GM18517 (cell line): ENCODE results near the gene CBFA2T2.
"Not testable (repeated sequence)": the region's sequence is repeated elsewhere in the genome, so short reads cannot be mapped to it uniquely, and the experiment has no call there.

Experiments
- ATAC-seq: cut with Tn5 transposase; IDR thresholded peaks from one replicate; pipeline ENCODE4 v1.9.1; 2021; ENCODE audit warnings: mild to moderate bottlenecking, moderate library complexity; ENCODE audit not compliant: unreplicated experiment

The CBFA2T2 gene

GRCh38 chr20:33569802-33570391, 80.0 kb downstream of the CBFA2T2 start:
- ATAC-seq = no peak

DNA sequence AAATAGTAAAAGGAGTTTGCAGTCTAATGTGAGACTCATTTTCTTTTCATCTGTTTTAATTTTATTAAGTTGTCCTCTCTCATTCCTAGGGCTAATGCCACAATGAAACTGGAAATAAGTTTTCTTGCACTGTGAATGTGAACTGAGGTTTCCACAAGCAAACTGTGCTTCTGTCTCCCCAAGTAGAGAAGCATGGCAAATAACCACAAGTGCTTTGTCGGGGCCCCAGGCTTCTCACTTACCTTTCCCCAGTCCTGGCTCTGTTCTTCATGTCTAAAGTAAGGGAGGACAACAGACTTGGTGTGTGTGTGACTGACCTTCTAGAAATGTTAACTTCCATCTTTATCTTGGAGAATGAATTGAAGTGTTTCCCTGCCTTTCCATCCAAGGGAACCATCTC, 80.8 kb downstream of the CBFA2T2 start:
- no peak for ATAC-seq

DNA sequence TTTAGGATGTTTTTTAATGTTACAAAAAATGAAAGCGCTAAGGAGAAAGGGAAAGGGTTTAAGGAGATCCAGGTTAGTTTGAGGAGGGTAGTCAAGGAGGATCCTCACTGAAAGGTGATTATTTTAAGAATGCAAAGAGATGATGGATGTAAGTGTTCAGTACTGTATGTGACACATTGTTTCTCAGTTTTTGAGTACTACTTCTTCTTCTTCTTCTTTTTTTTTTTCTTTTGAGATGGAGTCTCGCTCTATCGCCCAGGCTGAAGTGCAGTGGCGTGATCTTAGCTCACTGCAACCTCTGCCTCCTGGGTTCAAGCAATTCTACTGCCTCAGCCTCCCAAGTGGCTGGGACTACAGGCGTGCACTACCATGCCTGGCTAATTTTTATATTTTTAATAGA, 83.4 kb downstream of the CBFA2T2 start:
- not testable (repeated sequence) for ATAC-seq

DNA sequence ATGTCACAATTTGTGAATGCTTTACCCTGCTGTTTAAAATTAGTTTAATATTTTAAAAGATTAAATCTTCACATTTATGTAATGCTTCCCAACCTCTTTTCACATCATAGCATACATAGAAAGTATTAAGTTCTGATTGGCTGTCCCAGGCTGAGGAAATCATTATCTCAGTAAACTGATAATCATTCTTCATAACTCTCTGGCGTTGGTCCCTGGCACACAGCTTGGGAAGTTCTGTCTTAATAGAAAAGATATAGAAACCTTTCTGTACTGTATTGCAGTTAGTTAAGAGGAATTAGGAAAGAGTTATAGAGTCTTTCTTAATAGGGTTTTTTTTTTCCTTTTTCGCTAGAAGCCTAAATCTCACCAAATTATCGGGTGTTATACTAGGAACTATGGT, 85.4 kb downstream of the CBFA2T2 start:
- ATAC-seq = no peak

DNA sequence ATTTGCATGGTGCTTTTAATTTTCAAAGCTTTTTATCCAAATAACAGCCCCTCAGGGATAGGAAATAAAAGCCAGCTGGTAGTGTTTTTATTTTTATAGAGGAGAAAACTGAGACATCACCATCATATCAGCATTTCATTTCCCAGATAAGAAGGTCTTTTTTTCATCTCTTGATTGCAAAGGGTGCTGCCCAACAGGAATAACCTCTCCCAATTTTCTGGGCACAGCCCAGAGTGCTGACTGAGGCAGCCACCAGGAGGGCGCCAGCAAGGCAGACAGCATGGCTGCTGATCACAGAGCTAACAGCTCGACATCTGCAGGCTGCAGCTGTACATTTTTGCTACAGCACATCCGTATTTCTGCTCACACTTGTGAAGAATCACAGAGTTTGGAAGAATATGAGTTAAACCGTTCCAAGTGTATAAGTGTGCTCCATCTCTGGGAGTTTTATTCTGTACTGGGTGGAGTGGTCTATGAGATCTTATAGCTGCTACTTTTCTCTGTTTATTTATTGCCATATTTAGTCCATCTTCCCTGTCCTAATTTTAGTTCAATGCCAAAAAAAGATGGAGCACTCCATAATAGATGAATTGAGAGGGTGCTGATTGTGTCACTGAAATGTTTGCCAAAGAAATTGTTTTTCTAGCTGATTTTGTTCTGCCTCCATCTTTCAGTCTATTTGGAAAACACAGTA, 86.7 kb downstream of the CBFA2T2 start:
- ATAC-seq = no peak

DNA sequence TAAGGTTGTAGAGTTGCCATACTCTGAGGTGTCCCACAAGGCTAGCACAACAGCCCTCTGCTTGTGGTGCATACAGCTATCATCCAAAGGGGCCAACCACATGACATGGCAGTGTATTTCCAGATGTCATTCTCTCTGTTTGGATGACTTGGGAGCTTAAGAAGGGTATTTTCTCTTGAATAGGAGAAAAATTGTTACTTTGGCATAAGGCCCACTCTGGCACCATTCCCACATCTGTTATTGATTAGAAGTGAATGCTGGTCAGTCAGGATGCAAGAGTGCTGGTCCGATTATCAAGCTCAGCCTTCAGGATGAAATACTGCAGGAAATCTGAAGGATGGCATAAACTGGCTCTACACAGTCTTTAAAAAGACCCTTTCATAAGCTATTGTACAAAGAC, 88.6 kb downstream of the CBFA2T2 start:
- no peak for ATAC-seq

- no peak for ATAC-seq
Observed at GRCh38 chr20:33583143-33583542, 93.2 kb downstream of the CBFA2T2 start.

DNA sequence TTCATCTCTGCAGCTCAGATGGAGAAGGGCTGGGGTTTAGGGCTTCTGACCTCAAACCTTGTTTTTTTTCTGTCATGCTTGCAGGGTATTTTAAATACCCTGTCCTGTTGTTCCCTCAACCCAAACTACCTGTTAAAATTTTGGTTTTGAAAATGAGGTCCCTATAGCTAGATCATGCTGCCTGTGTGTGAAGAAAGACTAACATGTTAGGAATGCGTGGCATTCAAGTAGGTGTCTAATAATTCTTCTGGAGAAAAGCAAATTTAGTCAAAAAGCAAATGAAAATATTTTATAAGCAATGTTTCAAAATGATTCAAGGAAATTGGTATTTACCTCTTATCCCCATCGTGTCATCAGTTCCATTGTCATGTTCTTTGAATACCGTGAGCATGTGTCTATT, 95.1 kb downstream of the CBFA2T2 start:
- no peak for ATAC-seq

DNA sequence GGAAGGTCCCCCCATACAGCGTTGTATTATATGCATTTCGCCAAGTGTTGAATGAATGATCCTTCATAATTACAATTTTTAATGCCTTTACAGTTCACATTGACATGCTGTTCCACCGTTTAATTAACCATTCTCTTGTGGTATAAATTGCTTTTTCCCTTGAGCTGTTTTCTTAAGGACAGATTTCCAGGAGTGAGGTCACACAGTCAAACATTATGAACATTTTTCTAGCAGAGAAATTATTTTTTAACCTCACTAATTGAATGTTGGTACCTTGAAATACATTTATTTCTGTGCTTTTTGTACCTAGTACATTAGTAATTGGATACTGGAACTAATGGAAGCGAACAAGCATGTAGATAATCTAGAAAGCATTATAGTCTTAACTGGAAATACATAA, 95.5 kb downstream of the CBFA2T2 start:
- ATAC-seq = no peak

DNA sequence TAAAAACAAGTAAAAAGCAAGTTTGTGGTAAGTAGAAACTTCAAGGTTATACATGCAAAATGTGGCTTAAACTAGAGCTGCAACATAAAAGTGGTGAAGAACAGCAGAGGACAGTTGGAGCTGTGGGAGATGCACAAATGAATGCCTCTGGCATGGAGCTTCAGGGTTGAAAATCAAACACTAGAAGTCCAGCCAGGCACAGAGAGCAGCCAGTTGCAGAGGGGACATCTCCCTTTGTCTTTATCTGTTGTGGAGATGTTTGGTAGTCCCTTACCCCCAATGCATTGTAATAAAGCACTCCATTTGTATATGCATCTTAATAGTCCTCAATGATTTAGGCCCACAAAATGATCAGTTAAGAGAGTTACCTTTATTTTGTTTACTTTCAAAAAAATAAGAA, 99.2 kb downstream of the CBFA2T2 start:
- ATAC-seq = no peak

- not testable (repeated sequence) for ATAC-seq
Observed at GRCh38 chr20:33591901-33592300, 102.0 kb downstream of the CBFA2T2 start.

DNA sequence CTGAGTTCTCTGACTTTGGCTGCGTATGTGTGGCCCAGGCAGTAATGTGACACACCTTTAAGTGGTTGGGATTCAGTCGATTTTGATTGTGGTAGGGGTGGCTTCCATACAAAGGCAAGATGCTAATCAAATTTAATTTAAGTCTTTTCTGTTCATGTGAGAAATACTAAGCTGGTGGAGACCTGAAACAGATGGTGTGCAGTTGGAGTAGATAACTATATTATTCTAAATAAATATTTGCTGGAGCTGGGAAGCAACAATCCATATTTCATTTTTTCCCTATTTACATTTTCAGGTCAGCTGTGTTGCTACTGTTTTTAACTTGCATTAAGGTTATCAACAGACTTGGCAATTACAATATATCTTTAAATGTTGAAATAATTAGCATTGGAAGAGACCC, 104.8 kb downstream of the CBFA2T2 start:
- no peak for ATAC-seq

DNA sequence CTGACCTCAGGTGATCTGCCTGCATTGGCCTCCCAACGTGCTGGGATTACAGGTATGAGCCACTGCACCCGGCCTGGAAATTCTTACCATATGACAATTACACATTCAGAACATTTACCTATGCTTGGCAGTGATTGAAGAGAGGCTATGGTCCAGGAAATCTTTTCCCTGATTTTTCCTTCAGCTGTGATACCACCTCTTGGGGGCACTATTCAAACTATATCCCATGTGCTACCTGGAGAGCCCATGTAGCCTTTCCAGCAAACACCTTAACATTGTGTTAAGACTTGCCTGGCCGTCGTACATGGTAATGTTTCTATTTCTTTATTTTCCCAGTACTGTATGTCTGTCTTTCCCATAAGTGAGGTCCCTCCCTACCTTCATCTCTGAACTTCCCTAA, 110.5 kb downstream of the CBFA2T2 start:
- ATAC-seq = no peak

DNA sequence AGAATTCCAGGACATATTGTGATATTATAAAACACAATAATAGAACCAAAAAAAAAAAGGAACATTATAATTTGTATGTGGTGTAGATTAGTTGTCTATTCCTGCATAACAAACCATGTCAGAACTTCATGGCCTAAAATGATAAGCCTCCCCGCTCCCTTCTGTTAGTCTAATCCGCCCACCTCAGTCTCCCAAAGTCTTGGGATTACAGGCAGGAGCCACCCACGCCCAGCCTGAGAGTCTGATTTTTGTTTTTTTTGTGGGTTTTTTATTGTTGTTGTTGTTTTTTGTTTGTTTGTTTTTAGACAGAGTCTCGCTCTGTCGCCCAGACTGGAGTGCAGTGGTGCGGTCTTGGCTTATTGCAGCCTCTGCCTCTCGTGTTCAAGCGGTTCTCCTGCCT, 111.1 kb downstream of the CBFA2T2 start:
- ATAC-seq = no peak

DNA sequence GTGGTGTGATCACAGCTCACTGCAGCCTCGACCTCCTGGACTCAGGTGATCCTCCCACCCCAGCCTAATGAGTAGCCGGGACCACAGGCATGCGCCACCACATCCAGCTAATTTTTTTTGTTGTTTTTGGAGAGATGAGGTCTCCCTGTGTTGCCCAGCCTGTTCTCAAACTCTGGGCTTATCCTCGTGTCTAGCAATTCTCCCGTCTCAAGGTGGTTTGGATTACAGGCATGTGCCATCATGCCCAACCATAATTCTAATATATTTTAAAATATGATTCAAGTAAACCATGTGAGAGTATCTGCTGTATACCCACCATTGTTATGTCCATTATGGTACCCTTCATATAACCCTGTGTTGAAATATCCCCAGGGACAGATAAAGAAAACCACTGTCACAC, 112.0 kb downstream of the CBFA2T2 start:
- ATAC-seq = no peak

DNA sequence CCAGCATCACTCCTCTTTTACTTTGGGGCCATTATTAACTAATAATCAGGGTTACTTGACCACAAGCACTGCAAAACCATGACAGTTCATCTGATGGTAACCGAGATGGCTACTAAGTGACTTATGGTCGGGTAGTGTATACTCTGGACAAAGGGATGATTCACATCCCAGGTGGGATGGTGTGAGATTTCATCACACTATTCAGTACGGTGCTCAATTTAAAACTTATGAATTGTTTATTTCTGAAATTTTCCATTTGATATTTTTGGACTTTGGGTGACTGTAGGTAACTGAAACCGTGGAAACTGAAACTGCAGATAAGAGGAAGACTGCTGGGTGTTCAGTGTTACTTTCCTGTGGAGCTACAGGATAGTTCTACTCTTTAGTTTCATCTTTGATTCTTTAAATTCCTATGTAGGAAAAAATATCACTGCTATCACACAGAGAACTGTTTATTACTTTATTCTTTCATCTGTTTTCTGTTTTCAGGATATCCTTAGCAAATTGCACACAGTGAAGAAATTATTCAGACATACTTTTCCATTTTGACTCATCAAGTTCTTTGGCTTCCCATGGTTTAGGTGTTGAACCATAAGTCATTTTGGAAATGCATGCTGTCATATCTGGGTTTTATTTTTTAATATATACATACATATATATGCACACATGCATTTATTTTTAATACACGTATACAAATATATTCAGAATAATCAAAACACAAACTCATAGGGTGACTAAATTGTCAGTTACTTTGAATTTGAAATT, 113.1 kb downstream of the CBFA2T2 start:
- ATAC-seq = no peak

DNA sequence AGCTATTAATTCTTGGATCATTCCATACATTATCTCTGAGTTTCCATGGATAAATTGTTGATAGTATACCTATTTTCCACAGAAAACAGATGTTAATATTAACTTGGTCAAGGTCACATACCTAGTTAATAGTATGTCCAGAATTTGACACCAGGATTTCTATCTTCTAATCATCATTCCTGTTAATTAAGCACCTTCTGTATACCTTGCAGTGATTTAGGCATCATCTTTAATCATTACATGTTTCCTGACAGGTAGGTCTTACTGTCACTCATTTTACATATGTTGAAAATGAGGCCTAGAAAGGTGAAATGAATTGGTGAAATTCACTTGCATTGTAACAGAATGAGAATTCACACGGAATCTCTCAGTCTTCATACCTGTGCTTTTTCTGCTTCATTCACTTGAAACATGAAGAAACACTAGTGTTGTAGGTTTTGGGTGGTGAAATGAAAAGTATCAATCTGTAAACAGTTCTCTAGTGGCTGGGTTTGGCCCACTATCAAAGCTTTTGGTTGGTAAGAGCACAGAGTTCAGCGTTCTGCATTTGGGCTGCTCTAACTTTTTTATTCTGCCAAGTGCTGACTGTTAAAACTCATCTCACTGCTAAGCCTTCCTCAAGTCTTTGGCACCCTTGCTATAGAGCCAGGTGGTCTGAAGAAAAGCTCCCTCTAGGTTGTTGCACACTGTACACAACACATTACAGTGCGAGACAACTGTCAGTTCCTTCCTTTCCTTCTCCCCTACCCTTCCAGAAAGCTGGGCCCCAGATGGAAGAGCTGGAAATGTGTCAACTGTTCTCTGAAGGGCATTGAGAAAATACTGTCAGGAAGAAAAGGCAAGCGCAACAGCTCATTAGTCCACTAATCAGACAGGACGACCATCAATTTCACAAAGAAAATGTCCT, 114.4 kb downstream of the CBFA2T2 start:
- no peak for ATAC-seq

GRCh38 chr20:33604991-33605370, 115.1 kb downstream of the CBFA2T2 start:
- ATAC-seq = no peak

DNA sequence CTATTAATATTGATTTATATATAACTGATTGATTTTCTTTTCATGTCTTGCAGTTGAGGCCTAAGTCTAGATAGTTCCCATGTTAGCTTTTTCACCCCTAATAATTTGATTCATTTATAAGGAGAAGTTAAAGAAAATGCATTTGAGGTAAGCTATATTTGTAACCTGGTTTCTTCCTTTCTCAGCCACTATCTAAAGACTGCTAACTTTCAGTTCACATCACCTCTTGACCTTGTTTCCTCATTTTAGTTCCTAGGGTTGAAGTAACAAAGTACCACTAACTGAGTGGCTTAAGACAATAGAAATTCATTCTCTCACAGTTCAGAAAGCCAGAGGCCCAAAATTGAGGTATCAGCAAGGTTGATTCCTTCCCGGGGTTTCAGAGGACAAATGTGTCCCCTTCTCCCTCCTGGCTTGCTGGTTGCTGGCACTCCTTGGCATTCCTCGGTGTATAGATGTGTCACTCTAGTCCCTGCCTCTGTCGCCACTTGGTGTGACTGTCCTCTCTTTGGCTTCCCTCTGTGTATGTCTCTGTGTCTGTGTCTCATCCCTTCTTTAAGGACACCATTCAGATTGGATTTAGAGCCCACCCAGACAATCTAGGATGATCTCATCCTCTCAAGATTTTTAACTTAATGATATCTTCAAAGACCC, 116.3 kb downstream of the CBFA2T2 start:
- ATAC-seq = no peak

- ATAC-seq = no peak
Observed at GRCh38 chr20:33609504-33609903, 119.6 kb downstream of the CBFA2T2 start.

GRCh38 chr20:33611106-33611505, 121.2 kb downstream of the CBFA2T2 start:
- ATAC-seq = no peak
